Peyer's patch (tissue), 4 donors: ENCODE results near the gene NPDC1. TPM values are rescaled to one million over a fixed set of nuclear protein-coding genes. Genes with fewer than 3 reads are reported as not detected.
A peak's percentile ranks its signal among the peaks of the same experiment; 100 is the strongest.
"Not testable (repeated sequence)": the region's sequence is repeated elsewhere in the genome, so short reads cannot be mapped to it uniquely, and the experiment has no call there.

Experiments used
- DNase-seq, 3 donors: peaks; one replicate each; pipeline ENCODE4 v3.0.0-alpha.2; 2017 to 2019
- H3K27ac ChIP-seq, 4 donors: fragments of 200-600 bp; sonication (generic); one replicate each; pipeline ENCODE4 v1.5.1; 2016 to 2019
- H3K27me3 ChIP-seq, 2 donors: fragments of 200-600 bp; sonication (generic); one replicate each; pipeline ENCODE4 v1.5.1; 2019
- H3K36me3 ChIP-seq, 3 donors: fragments of 200-600 bp; sonication (generic); one replicate each; pipeline ENCODE4 v1.5.1; 2016 to 2019
- H3K4me1 ChIP-seq, 4 donors: fragments of 200-600 bp; sonication (generic); one replicate each; pipeline ENCODE4 v1.5.1; 2016 to 2019
- H3K4me3 ChIP-seq, 4 donors: fragments of 200-600 bp; sonication (generic); 1 replicate in 3 of 4; 2 replicates in 1 of 4; pipeline ENCODE4 v1.5.1; 2016 to 2019; ENCODE audit warnings: mild to moderate bottlenecking in 1 of 4
- H3K9me3 ChIP-seq, 4 donors: fragments of 200-600 bp; sonication (generic); one replicate each; pipeline ENCODE4 v1.5.1; 2016 to 2019; ENCODE audit warnings: mild to moderate bottlenecking in 1 of 4
- POLR2A ChIP-seq, 2 donors: fragments of 450-650 bp; IDR thresholded peaks; one replicate each; pipeline ENCODE4 v1.5.1; 2017; ENCODE audit warnings: antibody characterized with exemption in 2 of 2, mild to moderate bottlenecking in 2 of 2, moderate library complexity in 2 of 2
- total RNA-seq, 4 donors: library from RNA; depleted of rRNA; stranded (reverse); fragments of >200 nt; gene quantifications; one replicate each; pipeline ENCODE4 v1.1.0, GENCODE V29; 2016
- TF ChIP-seq, protein P1 (sequence below), 6 experiments: fragments of 450-650 bp in 4 of 6; fragments of 200-600 bp in 2 of 6; sonication (generic) in 1 of 6; IDR thresholded peaks; one replicate each; pipeline ENCODE4 v1.5.1; 2017 to 2019; ENCODE audit warnings: antibody characterized with exemption in 6 of 6, mild to moderate bottlenecking in 3 of 6, moderate library complexity in 1 of 6

The NPDC1 gene
- total RNA-seq, 4 donors from 2014 or later, result 54.2 to 106 (median 83.8) TPM

DNA sequence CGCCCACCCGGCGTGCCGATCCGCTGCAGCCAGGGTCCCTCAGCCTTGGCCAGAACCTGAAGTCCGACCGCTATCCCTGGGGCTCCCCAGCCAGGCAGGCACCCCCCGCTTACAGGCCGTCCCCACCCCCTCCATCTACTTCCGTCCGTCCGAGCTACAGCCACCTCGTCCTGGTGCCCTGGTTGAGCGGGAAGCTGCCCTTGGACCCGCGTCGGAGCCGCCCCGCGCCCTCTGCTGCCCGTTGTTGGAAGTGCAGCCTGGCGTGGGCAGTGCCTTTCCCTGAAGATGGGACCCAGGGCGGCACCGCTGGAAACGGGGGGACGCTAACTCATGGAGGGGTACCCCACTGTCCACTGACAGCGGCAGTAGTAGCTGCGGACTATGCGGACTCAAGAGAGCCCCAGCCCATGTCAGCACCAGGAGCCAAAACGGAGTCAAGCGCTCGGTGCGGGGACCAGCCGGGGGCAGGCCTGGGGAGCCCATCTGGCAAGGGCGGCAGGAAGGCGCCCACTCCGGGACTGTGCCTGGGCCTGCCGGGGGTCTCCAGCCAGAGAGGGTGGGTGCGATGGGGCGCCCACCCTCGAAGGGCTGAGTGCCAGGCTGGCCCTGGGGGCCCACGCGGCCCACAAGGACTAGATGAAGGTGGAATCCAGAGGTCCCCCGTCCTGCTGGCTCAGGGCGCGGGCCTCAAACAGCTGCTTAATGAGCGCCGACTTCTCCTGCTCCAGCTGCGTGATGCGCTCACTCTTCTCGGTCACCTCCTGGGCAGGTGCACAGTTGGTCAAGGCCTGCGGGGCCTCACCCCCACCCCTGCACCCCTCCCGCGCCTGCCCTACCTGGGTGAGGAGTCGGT lies 18.3 kb upstream of the NPDC1 start:
- Histone ChIP-seq H3K4me3 (no peak overlapping the region), H3K4me1 (peaks cover 0 to 21% (median 3%) of the 10 kb centered on the region in 4 donors), H3K27me3 (peaks cover 0 to 4% of the 10 kb centered on the region in 2 donors), H3K36me3 (no peaks in the 10 kb centered on the region), H3K27ac (no peak overlapping the region), H3K9me3 (no peaks in the 10 kb centered on the region)
- TF ChIP-seq, protein P1, sequence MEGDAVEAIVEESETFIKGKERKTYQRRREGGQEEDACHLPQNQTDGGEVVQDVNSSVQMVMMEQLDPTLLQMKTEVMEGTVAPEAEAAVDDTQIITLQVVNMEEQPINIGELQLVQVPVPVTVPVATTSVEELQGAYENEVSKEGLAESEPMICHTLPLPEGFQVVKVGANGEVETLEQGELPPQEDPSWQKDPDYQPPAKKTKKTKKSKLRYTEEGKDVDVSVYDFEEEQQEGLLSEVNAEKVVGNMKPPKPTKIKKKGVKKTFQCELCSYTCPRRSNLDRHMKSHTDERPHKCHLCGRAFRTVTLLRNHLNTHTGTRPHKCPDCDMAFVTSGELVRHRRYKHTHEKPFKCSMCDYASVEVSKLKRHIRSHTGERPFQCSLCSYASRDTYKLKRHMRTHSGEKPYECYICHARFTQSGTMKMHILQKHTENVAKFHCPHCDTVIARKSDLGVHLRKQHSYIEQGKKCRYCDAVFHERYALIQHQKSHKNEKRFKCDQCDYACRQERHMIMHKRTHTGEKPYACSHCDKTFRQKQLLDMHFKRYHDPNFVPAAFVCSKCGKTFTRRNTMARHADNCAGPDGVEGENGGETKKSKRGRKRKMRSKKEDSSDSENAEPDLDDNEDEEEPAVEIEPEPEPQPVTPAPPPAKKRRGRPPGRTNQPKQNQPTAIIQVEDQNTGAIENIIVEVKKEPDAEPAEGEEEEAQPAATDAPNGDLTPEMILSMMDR (IDR thresholded peaks at IDR 0.05), result peak; percentile 79 to 97 (median 96)
- no peak for TF ChIP-seq POLR2A (IDR thresholded peaks at IDR 0.05)
- peak; percentile 28 to 85 (median 83) for DNase-seq

DNA sequence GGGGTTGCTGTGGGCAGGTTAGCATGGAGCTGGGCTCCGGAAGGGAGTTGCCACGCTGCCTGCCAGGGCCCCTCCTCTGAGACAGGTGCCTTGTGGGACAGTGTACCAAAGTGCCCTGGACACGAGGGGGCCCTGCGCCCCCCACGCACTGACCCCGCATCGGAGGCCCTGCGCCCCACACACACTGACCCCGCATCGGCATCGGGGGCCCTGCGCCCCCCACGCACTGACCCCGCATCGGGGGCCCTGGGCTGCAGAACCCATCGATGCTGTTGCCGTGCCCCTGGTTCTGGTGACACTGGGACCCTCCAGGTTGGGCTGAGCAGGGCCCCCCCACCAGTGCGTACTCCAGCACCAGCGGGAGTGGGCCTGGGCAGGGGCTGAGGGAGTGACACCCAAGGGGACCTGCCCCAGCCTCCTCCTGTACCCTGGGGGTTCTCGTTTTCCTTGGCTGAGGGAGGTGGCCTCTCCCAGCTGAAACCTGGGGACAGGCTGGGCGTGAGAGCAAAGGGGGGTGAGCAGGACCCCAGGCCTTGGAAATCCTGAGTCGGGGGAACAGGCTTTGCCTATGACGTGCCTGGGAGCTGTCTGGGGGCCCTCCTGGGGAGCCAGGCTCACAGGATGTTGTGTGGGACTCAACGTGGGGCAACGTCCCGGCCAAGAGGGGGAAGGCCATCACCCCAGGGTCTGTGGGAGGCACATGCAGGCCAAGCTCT lies 17.5 kb upstream of the NPDC1 start:
- TF ChIP-seq POLR2A (IDR thresholded peaks at IDR 0.05), result no peak
- TF ChIP-seq, protein P1 (IDR thresholded peaks at IDR 0.05), result no peak
- no peak overlapping the region for H3K27ac ChIP-seq
- H3K4me3 ChIP-seq, result no peak overlapping the region
- no peak for DNase-seq
- H3K9me3 ChIP-seq, result no peaks in the 10 kb centered on the region
- no peaks in the 10 kb centered on the region for H3K27me3 ChIP-seq
- peaks cover 0 to 14% (median 3%) of the 10 kb centered on the region in 4 donors for H3K4me1 ChIP-seq
- no peaks in the 10 kb centered on the region for H3K36me3 ChIP-seq

DNA sequence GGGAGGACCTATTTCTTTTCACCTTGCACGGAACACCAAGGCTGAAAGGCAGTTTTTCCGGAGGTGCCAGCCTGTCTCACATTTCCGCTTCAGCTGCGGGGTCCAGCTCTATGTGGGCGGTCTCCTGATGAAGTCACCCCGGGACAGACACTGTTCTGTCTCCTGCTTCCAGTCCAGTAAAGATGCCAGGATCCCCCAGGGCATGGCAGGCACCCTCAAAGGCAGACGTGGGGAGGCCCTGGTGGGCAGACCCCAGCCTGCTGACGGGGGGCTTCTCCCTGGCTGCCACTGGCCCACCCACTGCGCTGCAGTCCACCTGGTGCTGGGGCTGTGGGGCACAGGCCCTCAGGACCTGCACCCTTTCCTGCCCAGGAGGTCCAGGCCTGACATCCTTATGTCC lies 16.8 kb upstream of the NPDC1 start:
- not testable (repeated sequence) for H3K36me3 ChIP-seq, H3K4me3 ChIP-seq, DNase-seq

DNA sequence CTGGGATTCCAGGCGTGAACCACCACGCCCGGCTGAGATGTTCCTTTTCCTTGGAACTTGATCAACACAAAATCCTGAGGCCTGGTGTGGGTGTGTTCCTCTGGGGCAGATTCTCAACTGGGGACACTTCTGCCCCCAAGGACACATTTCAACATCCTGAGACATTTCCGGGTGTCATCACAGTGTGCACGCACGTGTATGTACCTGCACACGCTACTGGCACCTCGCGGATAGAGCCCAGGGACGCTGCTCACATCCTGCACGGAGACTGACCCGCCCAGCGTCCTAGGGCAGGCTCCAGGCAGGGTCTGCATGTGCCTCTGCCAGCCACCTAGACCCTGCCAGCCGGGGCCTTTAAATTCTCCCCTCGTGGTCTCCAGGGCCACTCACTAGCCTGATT lies 16.4 kb upstream of the NPDC1 start:
- Histone ChIP-seq H3K27ac (no peak overlapping the region), H3K36me3 (no peaks in the 10 kb centered on the region), H3K27me3 (no peaks in the 10 kb centered on the region), H3K4me1 (peaks cover 0 to 14% (median 4%) of the 10 kb centered on the region in 4 donors), H3K9me3 (no peaks in the 10 kb centered on the region), H3K4me3 (no peak overlapping the region)
- no peak for DNase-seq
- TF ChIP-seq, protein P1 (IDR thresholded peaks at IDR 0.05), result no peak
- TF ChIP-seq POLR2A (IDR thresholded peaks at IDR 0.05), result no peak

More for the DNA sequence above, 16.8 kb upstream of the NPDC1 start:
- H3K4me1 ChIP-seq, result peaks cover 0 to 10% (median 3%) of the 10 kb centered on the region in 4 donors
- not testable (repeated sequence) for H3K27ac ChIP-seq, H3K27me3 ChIP-seq, H3K9me3 ChIP-seq

DNA sequence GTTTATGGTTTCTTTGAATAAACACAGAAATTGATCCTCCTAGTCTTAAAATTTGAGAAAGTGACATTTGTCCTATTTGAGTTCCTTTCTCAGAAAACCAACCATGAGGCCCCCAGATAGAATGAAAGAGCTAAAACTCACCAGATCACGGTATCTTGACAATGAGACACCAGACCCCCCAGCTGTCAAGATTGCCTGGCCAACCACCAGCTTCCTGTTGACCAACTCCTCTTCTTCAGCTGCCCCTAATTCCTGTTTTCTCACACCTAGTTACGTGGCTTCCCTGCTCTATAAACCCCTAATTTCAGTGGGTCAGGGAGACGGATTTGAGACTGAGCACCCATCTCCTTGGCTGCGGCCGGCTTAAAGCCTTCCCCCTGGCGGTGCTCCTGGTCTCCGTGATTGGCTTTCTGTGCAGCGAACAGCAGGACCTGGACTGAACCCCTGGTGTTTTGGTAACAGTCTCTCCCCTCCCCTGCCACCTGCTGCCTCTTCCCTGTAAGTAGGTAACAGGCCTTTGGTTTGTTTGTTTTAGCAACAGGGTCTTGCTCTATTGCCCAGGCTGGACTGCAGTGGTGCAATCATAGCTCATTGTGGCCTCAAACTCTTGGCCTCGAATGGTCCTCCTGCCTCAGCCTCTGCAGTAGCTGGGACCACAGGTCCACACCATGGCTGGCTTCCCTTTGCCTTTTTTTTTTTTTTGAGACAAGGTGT lies 12.7 kb upstream of the NPDC1 start:
- Histone ChIP-seq H3K4me1 (peaks cover 0 to 43% (median 8%) of the 10 kb centered on the region in 4 donors), H3K9me3 (no peaks in the 10 kb centered on the region), H3K27ac (no peak overlapping the region), H3K27me3 (peaks cover 0 to under 1% of the 10 kb centered on the region in 2 donors), H3K4me3 (no peak overlapping the region), H3K36me3 (no peaks in the 10 kb centered on the region)
- no peak for DNase-seq
- TF ChIP-seq, protein P1 (IDR thresholded peaks at IDR 0.05), result no peak
- TF ChIP-seq POLR2A (IDR thresholded peaks at IDR 0.05), result no peak
